HG03520 (cell line): ENCODE measurements around the gene CCDC88B.

Experiments used
- ATAC-seq: cut with Tn5 transposase; IDR thresholded peaks from one replicate; pipeline ENCODE4 v1.9.1; 2021; ENCODE audit warnings: mild to moderate bottlenecking, moderate library complexity; ENCODE audit not compliant: unreplicated experiment

CCDC88B gene

DNA sequence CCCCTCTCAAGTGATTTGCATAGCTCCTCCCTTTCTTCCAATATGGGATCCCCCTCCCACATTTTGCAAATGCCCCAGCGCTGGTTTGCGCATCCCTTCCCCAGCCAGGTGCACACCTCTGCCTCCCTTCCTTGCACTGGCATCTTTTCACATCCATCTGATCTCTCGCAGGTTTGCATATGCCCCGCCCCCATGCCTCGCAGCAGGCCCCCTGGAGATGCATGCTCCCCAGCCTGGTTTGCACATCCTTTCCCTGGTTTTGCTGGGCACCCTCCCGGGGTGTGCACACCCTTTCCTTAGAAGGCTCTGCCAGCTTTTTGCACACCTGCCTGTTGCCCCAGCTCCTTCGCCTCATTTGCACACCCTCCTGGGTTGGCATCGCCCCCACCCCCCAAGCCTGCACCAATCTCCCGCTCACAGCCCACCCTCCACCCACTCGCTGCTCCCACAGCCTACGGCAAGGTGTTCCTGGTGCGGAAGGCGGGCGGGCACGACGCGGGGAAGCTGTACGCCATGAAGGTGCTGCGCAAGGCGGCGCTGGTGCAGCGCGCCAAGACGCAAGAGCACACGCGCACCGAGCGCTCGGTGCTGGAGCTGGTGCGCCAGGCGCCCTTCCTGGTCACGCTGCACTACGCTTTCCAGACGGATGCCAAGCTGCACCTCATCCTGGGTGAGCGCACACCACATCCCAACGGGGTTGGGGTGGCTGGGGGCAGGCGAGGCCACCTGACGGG is 19.9 kb downstream of the CCDC88B start:
- ATAC-seq = no peak

DNA sequence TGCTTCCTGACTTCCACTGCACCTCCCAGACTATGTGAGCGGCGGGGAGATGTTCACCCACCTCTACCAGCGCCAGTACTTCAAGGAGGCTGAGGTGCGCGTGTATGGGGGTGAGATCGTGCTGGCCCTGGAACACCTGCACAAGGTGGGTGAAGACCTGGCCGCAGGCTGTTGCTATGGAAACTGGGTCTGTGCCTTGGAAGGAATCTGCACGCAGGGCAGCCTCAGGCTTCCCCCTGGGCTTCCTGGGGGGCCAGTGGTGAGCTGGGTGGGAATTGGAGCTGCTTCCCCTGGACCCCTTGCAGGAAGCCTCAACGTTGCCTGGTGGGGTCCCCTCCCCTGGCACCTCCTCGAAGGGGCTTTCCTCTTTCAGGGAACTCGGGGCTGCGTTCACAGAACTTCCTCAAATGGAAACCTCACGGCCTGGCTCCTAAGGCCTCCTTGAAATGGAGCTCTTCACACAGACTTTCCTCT is 20.5 kb downstream of the CCDC88B start:
- ATAC-seq = no peak

DNA sequence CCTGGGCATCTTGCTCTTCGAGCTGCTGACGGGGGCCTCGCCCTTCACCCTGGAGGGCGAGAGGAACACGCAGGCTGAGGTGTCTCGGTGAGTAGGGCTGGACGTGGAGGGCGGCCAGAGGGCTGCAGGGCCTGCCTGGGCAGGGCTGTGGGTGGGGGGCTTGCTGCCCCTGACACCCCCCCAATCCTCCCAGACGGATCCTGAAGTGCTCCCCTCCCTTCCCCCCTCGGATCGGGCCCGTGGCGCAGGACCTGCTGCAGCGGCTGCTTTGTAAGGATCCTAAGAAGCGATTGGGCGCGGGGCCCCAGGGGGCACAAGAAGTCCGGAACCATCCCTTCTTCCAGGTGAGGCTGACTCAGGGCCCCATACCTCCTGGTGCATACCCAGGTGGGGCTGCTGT is 21.7 kb downstream of the CCDC88B start:
- ATAC-seq = no peak

DNA sequence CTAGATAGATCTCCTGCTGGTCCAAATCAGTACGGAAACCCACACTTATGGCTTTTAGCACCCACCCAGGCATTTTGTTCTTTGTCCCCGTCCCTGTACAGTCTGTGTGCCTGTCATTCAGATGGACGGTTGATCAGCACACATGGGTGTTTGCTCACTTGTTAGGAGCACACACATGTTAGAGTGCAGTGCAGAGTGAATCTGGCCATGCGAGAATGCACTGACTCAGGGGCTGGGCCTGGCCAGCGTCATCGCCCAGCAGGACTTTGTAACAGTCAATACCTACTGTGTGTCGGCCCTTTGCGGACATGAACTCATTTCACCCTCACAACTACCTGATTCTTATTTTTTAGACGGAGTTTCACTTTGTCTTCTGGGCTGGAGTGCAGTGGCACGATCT is 22.3 kb downstream of the CCDC88B start:
- ATAC-seq = no peak

DNA sequence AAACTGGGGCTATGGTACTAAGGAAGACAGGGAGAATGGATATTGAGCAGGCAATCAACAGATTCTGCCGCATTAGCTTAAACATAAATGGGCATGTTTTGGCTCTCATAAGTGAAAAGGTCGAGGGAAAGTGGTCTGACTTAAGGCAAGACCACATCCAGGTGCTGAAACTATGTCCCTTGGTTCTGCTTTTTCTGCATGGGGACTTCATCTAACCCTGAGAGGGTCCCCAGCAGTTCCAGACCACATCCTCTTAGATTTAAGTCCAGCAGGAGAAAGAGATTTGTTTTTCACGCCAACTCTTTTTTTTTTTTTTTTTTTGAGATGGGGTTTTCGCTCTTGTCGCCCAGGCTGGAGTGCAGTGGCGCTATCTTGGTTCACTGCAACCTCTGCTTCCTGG is 24.4 kb downstream of the CCDC88B start:
- ATAC-seq = no peak

DNA sequence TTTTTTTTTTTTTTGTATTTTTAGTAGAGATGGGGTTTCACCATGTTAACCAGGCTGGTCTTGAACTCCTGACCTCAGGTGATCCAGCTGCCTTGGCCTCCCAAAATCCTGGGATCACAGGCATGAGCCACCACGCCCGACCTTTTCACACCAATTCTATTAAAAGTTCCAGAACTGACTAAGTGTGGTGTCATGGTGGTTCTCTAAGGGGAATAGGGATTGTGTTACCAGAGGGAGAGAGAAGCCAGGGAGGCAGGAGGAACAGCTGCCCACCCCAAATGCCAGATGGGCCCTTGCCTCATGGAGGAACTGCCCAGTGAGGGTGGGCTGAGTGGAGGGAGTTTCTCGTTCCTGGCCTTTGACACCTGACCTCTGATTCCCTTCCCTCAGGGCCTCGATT is 24.9 kb downstream of the CCDC88B start:
- ATAC-seq = no peak

DNA sequence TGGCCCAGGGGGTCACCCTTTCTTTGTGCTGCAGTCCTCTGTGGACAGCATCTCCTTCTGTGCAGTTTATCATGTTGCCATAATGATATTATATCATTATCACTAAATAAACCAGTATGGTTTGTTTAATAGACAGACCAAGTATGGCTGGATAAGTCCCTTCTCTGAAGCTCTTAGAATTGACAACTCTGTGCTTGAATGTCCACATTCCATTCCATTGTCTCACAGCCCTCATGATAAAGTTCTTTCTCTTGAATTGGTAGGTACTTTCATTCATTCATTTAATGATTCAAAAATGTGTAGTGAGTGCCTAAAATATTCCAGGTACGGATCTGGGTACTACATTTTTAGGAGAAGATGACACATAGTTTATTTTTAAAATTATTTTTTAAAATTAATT is 26.7 kb downstream of the CCDC88B start:
- no peak for ATAC-seq

DNA sequence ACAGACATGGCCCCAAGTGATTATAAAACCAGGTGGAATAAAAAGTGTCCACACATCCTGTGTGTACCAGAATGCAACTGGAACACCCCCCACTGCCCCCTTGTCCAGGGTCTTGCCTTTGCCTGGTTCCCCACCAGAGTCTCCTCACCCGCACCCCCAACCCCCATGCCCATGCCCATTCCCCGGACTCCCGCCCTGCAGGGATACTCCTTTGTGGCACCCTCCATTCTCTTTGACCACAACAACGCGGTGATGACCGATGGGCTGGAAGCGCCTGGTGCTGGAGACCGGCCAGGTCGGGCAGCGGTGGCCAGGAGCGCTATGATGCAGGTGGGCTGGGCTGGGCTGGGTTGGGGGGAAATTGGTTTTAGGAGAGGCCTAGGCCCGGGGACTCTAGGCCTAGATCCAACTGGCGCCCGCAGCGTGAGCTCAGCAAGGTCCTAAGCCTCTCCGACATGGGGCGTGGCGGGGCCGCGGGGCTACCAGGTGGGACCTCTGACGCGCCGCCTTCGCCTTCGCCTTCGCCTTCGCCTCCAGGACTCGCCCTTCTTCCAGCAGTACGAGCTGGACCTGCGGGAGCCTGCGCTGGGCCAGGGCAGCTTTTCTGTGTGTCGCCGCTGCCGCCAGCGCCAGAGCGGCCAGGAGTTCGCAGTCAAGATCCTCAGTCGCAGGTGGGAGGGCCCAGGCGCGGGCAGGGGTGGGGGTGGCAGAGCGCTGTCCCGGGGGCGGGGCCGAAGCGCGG is 28.1 kb downstream of the CCDC88B start:
- ATAC-seq = no peak

DNA sequence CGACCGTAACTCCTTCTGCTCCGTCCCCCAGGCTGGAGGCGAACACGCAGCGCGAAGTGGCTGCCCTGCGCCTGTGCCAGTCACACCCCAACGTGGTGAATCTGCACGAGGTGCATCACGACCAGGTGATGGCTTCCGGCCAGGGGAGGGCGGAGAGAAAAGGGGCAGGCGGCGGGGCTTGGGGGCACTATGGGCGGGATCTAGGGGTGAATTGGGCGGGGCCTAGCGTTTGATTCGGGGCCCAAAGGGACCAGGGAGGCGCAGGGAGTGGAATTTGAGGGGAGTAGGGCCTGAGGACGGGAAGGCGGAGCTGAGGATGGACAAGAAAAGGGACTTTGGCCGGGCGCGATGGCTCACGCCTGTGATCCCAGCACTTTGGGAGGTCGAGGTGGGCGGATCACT is 28.7 kb downstream of the CCDC88B start:
- ATAC-seq = no peak

DNA sequence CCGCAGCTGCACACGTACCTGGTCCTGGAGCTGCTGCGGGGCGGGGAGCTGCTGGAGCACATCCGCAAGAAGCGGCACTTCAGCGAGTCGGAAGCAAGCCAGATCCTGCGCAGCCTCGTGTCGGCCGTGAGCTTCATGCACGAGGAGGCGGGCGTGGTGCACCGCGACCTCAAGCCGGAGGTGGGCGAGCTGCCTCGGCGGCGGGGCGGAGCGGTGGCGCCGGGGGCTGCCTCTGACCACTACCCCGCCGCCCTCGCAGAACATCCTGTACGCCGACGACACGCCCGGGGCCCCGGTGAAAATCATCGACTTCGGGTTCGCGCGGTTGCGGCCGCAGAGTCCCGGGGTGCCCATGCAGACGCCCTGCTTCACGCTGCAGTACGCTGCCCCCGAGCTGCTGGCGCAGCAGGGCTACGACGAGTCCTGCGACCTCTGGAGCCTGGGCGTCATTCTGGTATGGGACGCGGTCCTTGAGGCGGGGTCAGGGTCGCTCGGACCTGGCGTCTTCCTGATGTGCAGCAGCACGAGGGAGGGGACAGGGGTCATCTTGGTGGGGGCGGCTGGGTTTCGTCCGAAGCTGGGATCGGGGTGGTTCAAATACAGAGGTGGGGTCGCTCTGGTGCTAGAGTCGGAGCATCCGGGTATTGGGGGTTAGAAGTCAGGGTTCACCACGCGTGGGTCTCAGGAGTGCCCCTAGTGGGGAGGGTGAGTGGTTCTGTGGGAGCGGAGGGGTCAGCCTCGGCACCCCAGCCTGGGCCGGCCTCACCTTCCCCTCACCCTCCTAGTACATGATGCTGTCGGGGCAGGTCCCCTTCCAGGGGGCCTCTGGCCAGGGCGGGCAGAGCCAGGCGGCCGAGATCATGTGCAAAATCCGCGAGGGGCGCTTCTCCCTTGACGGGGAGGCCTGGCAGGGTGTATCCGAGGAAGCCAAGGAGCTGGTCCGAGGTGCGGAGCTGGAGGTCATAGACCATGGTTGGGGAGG is 29.7 kb downstream of the CCDC88B start:
- ATAC-seq = no peak

DNA sequence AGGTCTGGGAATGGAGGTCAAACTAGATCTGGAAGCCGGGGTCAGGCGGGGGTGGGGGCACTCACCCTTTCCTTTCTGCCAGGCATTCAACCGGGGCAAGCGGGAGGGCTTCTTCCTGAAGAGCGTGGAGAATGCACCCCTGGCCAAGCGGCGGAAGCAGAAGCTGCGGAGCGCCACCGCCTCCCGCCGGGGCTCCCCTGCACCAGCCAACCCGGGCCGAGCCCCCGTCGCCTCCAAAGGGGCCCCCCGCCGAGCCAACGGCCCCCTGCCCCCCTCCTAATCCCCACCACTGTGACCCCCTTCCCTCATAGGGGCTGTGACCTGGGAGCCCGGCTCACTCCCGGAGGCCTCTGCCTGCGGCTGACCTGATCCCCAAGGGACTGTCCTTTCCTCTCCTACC is 31.2 kb downstream of the CCDC88B start:
- no peak for ATAC-seq

DNA sequence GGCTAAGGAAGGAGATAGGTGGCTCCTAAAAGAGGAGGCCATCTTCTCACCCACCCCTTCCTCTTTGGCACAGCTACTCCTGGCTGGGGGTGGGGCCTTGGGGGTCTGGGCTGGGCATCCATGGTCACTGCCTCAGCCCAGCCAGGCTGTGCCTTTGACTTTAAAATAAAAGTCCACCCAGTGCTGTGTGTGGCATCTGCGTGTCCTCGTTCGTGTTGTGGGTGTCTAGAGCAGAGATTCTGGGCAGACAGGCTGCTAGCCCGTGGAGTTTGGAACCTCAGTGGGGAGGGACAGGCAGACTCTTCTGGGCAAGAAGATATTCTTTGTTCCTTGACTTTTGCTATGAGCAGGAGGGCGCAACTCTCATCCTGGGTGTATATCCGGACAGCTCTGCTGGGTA is 32.0 kb downstream of the CCDC88B start:
- ATAC-seq = no peak

DNA sequence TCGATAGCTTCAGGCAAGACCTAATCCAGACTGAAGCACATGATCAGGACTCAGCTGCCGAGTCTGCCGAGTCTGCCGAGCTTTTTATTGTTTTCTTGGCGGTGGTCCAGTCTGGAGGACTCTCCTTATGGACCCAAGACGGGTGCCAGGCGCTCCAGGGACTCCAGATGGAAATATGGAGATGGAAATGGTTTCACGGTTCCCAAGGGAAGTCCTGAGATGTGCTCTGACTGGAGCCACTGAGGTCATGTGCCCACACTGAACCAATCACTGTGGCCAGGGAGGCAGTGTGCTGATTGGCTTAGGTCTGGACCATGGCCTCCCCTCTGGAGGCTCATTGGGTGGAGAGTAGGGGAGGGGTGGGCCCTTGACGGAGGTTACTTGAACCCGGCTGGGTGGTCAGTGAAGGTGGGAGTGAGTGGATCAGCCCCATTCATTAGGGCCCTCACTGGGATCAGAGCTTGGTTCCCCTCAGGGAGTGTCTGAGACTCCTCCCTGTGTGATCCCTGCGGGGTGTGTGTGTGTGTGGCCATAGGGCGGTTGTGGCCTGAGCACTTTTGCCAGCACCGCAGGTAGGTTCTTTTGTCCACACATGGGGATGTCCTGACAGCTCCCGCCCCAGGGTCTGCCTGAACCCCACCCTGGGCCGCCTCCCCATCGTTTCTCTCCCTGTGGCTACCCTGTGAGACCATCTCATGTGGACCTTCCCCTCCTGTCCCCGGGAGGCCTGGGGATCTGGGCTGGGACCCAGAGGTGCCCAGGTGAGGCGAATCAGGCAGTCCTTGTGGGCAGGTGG is 33.0 kb downstream of the CCDC88B start:
- no peak for ATAC-seq

DNA sequence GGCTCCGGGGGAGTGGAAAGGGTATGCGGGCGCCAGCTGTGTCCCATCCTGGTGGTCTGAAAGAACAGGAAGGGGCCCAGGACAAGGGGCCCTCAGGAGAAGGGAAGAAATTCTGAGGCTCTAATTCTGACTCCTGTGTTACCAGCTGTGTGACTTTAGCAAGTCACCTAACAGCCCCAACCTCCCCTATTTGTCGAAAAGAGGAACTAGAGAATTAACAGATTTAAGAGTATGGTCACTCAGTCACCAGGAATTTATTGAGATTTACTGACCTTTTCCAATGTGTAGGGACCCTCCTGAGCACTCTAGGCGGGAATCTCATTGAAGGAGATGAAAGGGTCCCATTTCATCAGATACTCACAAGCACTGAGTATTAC is 33.6 kb downstream of the CCDC88B start:
- ATAC-seq = no peak

DNA sequence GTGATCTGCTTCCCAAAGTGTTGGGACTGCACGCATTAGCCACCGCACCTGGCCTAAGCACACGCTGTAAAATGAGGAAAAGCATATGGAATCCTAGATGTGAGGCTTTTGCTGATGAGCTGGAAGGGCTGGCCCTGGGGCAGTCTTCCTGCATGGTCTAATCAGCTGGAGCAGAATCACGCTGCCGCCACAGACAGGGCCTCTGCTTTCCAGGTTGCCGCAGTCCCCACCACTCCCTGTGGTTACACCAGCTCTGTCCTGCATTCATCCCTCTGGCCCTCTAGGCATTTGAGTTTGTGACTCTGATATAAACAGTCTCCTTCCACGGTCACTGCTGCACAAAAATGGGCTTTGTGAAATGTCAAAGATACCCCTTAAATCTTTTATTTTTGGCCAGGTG is 36.1 kb downstream of the CCDC88B start:
- ATAC-seq = no peak

DNA sequence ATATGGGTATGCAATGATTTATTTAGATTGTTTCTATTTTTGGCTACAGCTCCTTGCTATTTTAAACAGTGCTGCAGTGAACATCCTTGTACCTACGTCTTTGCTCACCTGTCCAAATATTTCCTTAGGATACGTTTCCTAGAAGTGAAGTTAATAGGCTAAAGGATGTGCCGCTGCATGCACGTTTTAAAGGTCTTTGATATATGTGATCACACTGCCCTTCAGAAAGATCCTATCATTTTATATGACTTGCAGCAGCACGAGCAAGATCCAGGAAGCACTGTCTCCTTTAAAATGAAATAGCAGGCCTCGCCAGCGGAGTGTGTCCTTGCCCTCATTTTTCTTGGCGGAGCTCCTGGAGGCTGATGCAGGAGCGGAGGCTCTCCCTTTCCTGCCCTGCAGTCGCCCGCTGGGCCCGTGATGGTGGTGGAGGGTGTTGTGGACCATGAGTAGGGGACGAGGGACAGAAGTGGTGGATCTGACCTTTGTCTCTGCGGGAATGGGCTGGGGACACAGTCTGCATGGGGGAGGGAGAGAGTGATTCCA is 38.4 kb downstream of the CCDC88B start:
- no peak for ATAC-seq

DNA sequence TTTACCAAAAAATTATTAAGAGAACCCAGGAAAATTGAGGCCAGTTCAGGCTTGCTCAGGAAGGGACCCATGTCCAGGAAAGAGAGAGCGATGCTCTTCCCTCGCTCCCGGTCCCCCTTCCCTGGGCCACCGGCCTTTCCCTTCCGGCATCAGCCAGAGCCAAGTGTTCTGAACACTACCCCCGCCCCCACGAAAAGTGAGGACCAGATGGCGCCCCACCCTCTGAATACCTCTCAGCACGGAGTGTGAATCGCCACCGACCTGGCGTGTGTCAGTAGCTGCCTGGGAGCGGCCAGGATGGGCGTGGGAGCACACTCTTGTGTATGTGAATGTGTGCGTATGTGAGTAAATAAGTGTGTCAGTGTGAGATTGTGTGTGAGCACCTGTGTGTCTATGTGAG is 39.2 kb downstream of the CCDC88B start:
- no peak for ATAC-seq

DNA sequence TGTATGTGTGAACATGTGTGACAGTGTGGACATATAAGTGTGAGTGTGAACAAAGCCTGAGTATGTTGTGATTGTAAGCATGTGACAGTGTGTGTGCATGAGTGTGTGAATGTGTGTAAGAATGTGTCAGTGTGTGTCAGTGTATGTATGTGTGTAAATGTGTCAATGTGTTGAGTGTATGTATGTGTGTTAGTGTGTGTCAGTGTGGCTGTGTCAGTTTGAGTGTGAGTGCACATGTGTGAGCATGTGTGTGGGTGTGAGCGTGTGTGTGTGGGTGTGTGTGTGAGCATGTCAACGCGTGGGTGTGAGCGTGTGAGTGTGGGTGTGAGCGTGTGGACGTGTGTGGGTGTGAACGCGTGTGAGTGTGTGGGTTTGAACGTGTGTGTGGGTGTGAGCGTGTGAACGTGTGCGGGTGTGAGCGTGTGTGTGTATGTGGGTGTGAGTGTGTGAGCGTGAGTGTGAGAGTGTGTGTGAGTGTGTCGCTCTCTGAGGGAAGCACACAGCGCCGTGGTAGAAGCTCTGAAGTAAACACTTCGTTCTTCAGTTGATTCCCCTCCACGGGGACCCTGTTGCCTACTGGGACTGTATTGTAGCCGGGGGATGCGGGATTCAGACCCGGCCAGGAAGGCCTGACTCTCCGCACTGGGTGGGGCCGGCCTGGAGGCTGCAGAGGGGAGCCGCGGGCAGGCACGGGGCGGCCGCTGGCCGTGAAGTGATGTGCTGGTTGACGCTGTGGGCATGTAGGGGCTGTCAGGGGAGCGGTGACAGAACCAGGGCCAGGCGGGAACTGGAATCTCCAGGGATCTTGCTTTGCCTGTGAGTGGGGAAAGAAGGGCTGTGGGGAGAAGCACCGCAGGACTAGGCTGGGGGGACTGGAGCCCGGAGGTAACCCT is 40.1 kb downstream of the CCDC88B start:
- no peak for ATAC-seq

DNA sequence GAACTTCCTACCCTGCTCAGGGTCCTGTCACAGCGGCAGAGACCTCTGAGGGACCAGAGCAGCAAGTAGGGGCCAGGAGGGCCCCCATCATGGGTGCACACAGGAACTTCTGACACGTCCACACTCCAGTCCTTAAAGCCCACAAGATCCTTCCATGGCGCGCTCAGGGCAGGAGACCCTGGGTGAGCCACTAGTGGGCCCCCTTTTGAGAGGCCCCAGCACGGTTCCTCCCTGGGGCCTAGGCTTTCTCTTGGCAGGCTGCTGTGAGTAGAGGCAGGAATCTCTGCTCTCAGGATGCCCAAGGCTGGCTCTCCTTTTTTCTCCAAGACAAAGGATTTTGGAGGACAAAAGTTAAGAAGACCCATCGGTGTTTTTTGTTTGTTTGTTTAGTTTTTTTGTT is 41.3 kb downstream of the CCDC88B start:
- ATAC-seq = no peak
